Skin epidermis (tissue), 12 donors: ENCODE measurements around the gene KNOP1.

ENCODE experiments used
- H3K27ac ChIP-seq, 21 experiments: fragments of 200-600 bp; sonication (generic) in 11 of 21; one replicate each; pipeline ENCODE4 v1.5.0; 2020; ENCODE audit warnings: mild to moderate bottlenecking in 3 of 21, inconsistent platforms in 2 of 21, moderate library complexity in 2 of 21
- H3K4me3 ChIP-seq, 7 experiments: fragments of 200-600 bp; sonication (generic) in 2 of 7; one replicate each; pipeline ENCODE4 v1.5.0; 2020; ENCODE audit warnings: inconsistent platforms in 2 of 7, mild to moderate bottlenecking in 2 of 7, moderate library complexity in 1 of 7

KNOP1 gene

DNA sequence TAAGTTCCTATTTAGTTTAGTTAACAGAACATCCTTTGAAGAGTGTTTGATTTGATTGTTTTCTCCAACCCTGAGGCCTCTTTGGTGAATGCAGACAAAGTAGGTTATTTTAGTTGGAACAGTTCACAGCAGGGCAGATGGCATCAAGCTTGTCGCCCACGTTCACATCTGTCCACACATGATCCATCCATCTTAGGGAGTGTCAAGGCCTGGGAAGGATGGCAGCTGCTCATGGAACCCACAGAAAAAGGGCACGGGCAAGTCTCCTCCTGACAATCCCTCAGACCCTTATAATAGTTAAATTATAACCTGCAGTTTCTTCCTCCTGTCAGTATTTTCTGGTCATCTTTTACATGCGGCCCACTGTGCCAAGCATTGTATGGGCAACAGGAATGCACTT lies 60.2 kb downstream of the KNOP1 start:
- Histone ChIP-seq H3K4me3 (no peak overlapping the region), H3K27ac (no peak overlapping the region)

- H3K27ac ChIP-seq = no peak overlapping the region
- H3K4me3 ChIP-seq = no peak overlapping the region
Observed at GRCh38 chr16:19655242-19655777, 62.7 kb downstream of the KNOP1 start.

DNA sequence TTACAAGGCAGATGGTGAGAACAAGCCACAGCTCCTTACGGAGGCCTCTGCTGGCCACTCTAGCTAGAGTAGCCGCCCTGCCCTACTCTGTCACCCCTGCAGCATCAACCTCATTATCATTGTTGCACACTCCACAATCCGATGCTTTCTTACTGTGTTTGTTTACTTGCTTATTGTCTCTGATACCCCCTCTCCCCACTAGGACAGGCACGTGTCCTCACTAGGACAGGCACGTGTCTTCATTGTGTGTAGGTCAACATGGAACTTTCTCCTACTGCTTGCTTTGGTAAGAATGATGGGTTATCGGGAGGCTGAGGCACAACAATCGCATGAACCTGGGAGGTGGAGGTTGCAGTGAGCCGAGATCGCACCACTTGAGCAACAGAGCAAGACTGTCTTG lies 63.9 kb downstream of the KNOP1 start:
- H3K4me3 ChIP-seq = no peak overlapping the region
- H3K27ac ChIP-seq = no peak overlapping the region
